Activated CD8-positive, alpha-beta memory T cell treated with anti-CD3 and anti-CD28 coated beads for 36 hours (primary cell): ENCODE results near the gene ZBTB48. TPM values are rescaled to one million over a fixed set of nuclear protein-coding genes. Genes with fewer than 3 reads are reported as not detected.

ENCODE experiments used
- CTCF ChIA-PET: fragments of 350-600 bp; sonication (Branson Sonifier 250); formaldehyde crosslinking; loops from one replicate; lab custom pipeline; 2021; ENCODE audit warnings: antibody characterized with exemption; lab: Charles Lee
- POLR2A ChIA-PET: fragments of 350-600 bp; sonication (Branson Sonifier 250); formaldehyde crosslinking; loops from one replicate; lab custom pipeline; 2021; ENCODE audit warnings: antibody characterized with exemption; lab: Charles Lee
- total RNA-seq, 2 experiments: library from RNA; stranded (reverse); gene quantifications; one replicate each; pipeline ENCODE4 v1.2.3, GENCODE V29; 2021

Gene ZBTB48
- total RNA-seq, 2 experiments from 2014 or later: 28.5 to 33.5 TPM

DNA sequence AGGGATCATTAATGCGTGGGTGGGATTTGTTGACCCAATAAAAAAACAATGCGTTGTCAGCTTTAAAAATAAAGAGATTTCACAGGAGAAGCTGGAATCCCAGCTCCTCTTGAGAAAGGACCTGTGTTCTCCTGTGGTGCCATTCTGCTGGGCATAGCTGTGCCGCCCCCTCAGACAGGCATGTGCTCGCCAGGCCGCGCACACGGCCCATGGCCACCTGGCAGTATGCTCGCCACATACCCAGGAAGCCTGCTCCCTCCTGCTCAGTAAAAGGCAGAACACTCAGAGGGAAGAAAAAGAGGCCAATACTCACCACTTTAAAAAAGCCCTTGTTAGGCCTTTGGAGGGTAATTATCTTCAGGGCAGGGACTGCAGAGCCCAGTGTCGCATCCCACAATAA, 58.0 kb downstream of the ZBTB48 start:
- POLR2A ChIA-PET: no interaction called here
- CTCF ChIA-PET: interaction anchor here (1.0 kb wide), 1 partner anchor 82 kb away, joined by 3 read pairs; the partner anchor contains the start of gene TAS1R1

DNA sequence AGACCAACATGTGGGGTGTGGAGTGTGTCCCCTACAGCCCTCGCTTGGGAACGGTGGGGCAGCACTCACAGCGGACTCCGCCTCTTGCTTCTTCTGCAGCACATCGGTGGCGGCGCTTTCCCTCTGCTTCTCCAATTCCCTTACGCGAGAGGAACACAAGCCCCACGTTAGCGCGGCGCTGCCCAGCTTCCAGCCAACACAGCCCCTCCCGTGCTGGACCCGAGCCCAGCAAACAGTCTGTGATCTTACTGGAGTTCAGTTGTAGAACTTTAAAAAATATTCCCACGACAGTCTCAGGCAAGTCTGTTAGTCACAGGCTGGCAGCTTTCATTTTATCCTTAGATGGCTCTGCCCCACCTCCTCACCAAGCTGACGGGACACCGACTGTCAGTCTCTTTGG, 58.4 kb downstream of the ZBTB48 start:
- CTCF ChIA-PET: no interaction called here

More for the DNA sequence above, 58.4 kb downstream of the ZBTB48 start:
- POLR2A ChIA-PET: no interaction called here

Other genes starting within 250 kb of the ZBTB48 start
- 100 to 1,000 TPM in 1 of 2 experiments, 10 to 100 TPM in 1; 97.9 to 104 TPM for gene ACOT7, start 186.2 kb upstream of the ZBTB48 start, total RNA-seq
- gene HES2, start 160.1 kb upstream of the ZBTB48 start, total RNA-seq: under 1 TPM in 1 of 2 experiments, not detected in 1; 0.15 TPM
- gene ESPN, start 155.2 kb upstream of the ZBTB48 start, total RNA-seq: under 1 TPM; 0.08 to 0.23 TPM
- 10 to 100 TPM; 89.9 to 91.3 TPM for gene TNFRSF25, start 113.8 kb upstream of the ZBTB48 start, total RNA-seq
- 1 to 10 TPM; 2.1 to 2.2 TPM for gene PLEKHG5, start 88.3 kb upstream of the ZBTB48 start, total RNA-seq
- gene NOL9, start 25.5 kb upstream of the ZBTB48 start, total RNA-seq: 10 to 100 TPM; 59.1 to 59.2 TPM
- gene TAS1R1, start 24.7 kb upstream of the ZBTB48 start, total RNA-seq: not detected
- gene KLHL21, start 22.9 kb downstream of the ZBTB48 start, total RNA-seq: 10 to 100 TPM; 33.7 to 35.5 TPM
- gene PHF13, start 33.7 kb downstream of the ZBTB48 start, total RNA-seq: 10 to 100 TPM; 14.0 to 14.7 TPM
- 10 to 100 TPM; 22.1 to 23.1 TPM for gene THAP3, start 44.9 kb downstream of the ZBTB48 start, total RNA-seq
- gene DNAJC11, start 121.8 kb downstream of the ZBTB48 start, total RNA-seq: 10 to 100 TPM; 75.5 to 78.3 TPM
- 10 to 100 TPM; 66.5 to 72.5 TPM for gene CAMTA1, start 205.5 kb downstream of the ZBTB48 start, total RNA-seq